ENCODE measurements around the gene SLIT3.

The SLIT3 gene

GRCh38 chr5:169296419-169297143 lies 4.4 kb downstream of the SLIT3 start:
- Histone ChIP-seq H3K36me3 (replicated peaks; ENCODE audit: low read depth, low read length) (no peaks in the 10 kb centered on the region), H3K9me3 (ENCODE audit: insufficient read depth, low read length) (no peaks in the 10 kb centered on the region), H3K27me3 (ENCODE audit: low read depth, low read length) (peaks cover 11% of the 10 kb centered on the region; the same call in 1 of the 2 replicates), H3K9ac (ENCODE audit: low read length) (no peak overlapping the region), H4K20me1 (ENCODE audit: insufficient read depth, low read length) (no peaks in the 10 kb centered on the region), H3K27ac (ENCODE audit: low read length) (no peak overlapping the region), H3K4me2 (ENCODE audit: low read length) (no peak overlapping the region), H3K4me1 (ENCODE audit: low read length) (no peaks in the 10 kb centered on the region), H3K4me3 (ENCODE audit: low read length) (no peak overlapping the region), H2AFZ (ENCODE audit: low read depth, low read length) (no peak overlapping the region), H3K79me2 (ENCODE audit: low read length) (no peaks in the 10 kb centered on the region)
- TF ChIP-seq EZH2phosphoT487 (IDR thresholded peaks at IDR 0.05; ENCODE audit: low read depth): no peak
- TF ChIP-seq, protein P1, sequence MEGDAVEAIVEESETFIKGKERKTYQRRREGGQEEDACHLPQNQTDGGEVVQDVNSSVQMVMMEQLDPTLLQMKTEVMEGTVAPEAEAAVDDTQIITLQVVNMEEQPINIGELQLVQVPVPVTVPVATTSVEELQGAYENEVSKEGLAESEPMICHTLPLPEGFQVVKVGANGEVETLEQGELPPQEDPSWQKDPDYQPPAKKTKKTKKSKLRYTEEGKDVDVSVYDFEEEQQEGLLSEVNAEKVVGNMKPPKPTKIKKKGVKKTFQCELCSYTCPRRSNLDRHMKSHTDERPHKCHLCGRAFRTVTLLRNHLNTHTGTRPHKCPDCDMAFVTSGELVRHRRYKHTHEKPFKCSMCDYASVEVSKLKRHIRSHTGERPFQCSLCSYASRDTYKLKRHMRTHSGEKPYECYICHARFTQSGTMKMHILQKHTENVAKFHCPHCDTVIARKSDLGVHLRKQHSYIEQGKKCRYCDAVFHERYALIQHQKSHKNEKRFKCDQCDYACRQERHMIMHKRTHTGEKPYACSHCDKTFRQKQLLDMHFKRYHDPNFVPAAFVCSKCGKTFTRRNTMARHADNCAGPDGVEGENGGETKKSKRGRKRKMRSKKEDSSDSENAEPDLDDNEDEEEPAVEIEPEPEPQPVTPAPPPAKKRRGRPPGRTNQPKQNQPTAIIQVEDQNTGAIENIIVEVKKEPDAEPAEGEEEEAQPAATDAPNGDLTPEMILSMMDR (IDR thresholded peaks at IDR 0.05; ENCODE audit: low read depth, low read length): no peak

DNA sequence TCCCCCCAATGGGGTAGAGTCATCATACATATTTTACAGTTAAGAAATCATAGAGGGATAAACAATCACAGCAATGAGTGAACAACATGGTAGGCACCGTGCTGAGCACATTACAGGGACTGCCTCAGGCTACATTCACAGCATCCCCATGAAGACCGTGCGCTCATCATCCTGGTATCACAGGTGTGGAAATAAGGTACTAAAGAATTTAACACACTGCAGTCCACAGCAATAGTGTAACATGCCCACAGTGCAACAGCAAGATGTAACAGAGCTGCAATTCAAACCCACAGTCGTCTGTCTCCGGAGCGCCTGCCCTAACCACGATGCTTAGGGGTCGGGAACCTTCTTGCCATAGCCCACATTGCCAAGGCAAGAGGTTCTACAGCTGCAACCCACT lies 5.6 kb downstream of the SLIT3 start:
- no peak overlapping the region for H3K4me3 ChIP-seq (ENCODE audit: low read length)
- H3K27me3 ChIP-seq (ENCODE audit: low read depth, low read length): peaks cover 11% of the 10 kb centered on the region; the same call in 1 of the 2 replicates
- H3K79me2 ChIP-seq (ENCODE audit: low read length): no peaks in the 10 kb centered on the region
- H2AFZ ChIP-seq (ENCODE audit: low read depth, low read length): no peak overlapping the region
- no peak overlapping the region for H3K9ac ChIP-seq (ENCODE audit: low read length)
- no peak overlapping the region for H3K27ac ChIP-seq (ENCODE audit: low read length)
- H3K9me3 ChIP-seq (ENCODE audit: insufficient read depth, low read length): no peaks in the 10 kb centered on the region
- H4K20me1 ChIP-seq (ENCODE audit: insufficient read depth, low read length): no peaks in the 10 kb centered on the region
- no peaks in the 10 kb centered on the region for H3K36me3 ChIP-seq (replicated peaks; ENCODE audit: low read depth, low read length)
- H3K4me2 ChIP-seq (ENCODE audit: low read length): no peak overlapping the region
- TF ChIP-seq, protein P1 (IDR thresholded peaks at IDR 0.05; ENCODE audit: low read depth, low read length): no peak
- TF ChIP-seq EZH2phosphoT487 (IDR thresholded peaks at IDR 0.05; ENCODE audit: low read depth): no peak
- H3K4me1 ChIP-seq (ENCODE audit: low read length): no peaks in the 10 kb centered on the region

- H3K4me3 ChIP-seq (ENCODE audit: low read length): no peak overlapping the region
- H3K9ac ChIP-seq (ENCODE audit: low read length): no peak overlapping the region
- H3K9me3 ChIP-seq (ENCODE audit: insufficient read depth, low read length): no peaks in the 10 kb centered on the region
- H3K36me3 ChIP-seq (replicated peaks; ENCODE audit: low read depth, low read length): no peaks in the 10 kb centered on the region
- H4K20me1 ChIP-seq (ENCODE audit: insufficient read depth, low read length): no peaks in the 10 kb centered on the region
- H3K4me2 ChIP-seq (ENCODE audit: low read length): no peak overlapping the region
- peaks cover 11% of the 10 kb centered on the region; the same call in 1 of the 2 replicates for H3K27me3 ChIP-seq (ENCODE audit: low read depth, low read length)
- no peak overlapping the region for H3K27ac ChIP-seq (ENCODE audit: low read length)
- H3K4me1 ChIP-seq (ENCODE audit: low read length): no peaks in the 10 kb centered on the region
- H3K79me2 ChIP-seq (ENCODE audit: low read length): no peaks in the 10 kb centered on the region
- H2AFZ ChIP-seq (ENCODE audit: low read depth, low read length): no peak overlapping the region
- no peak for TF ChIP-seq EZH2phosphoT487 (IDR thresholded peaks at IDR 0.05; ENCODE audit: low read depth)
- TF ChIP-seq, protein P1 (IDR thresholded peaks at IDR 0.05; ENCODE audit: low read depth, low read length): no peak
These were observed 6.3 kb downstream of the SLIT3 start for GRCh38 chr5:169294621-169295020.

GRCh38 chr5:169291877-169292276 lies 9.1 kb downstream of the SLIT3 start:
- Histone ChIP-seq H3K4me1 (ENCODE audit: low read length) (no peaks in the 10 kb centered on the region), H3K9me3 (ENCODE audit: insufficient read depth, low read length) (no peaks in the 10 kb centered on the region), H3K27me3 (ENCODE audit: low read depth, low read length) (peaks cover 28% of the 10 kb centered on the region), H3K27ac (ENCODE audit: low read length) (no peak overlapping the region), H2AFZ (ENCODE audit: low read depth, low read length) (no peak overlapping the region), H3K9ac (ENCODE audit: low read length) (no peak overlapping the region), H3K36me3 (replicated peaks; ENCODE audit: low read depth, low read length) (no peaks in the 10 kb centered on the region), H3K4me3 (ENCODE audit: low read length) (no peak overlapping the region), H3K4me2 (ENCODE audit: low read length) (no peak overlapping the region), H3K79me2 (ENCODE audit: low read length) (no peaks in the 10 kb centered on the region), H4K20me1 (ENCODE audit: insufficient read depth, low read length) (no peaks in the 10 kb centered on the region)
- TF ChIP-seq, protein P1 (IDR thresholded peaks at IDR 0.05; ENCODE audit: low read depth, low read length): no peak
- no peak for TF ChIP-seq EZH2phosphoT487 (IDR thresholded peaks at IDR 0.05; ENCODE audit: low read depth)
